ENCODE data around the gene ZBTB7A.

Gene ZBTB7A

GRCh38 chr19:4093643-4094175 is 27.0 kb upstream of the ZBTB7A start:
- no peak for DNase-seq

- no peak for DNase-seq
These were observed 23.9 kb upstream of the ZBTB7A start for GRCh38 chr19:4090356-4091220.

- DNase-seq: no peak
These were observed 23.2 kb upstream of the ZBTB7A start for GRCh38 chr19:4089946-4090345.

- no peak for DNase-seq
These were observed 22.8 kb upstream of the ZBTB7A start for GRCh38 chr19:4089400-4089908.

GRCh38 chr19:4088975-4089374 is 22.3 kb upstream of the ZBTB7A start:
- no peak for DNase-seq

GRCh38 chr19:4087787-4088679 is 21.3 kb upstream of the ZBTB7A start:
- DNase-seq: no peak

GRCh38 chr19:4086411-4086867 is 19.7 kb upstream of the ZBTB7A start:
- DNase-seq: no peak

- DNase-seq: no peak
These were observed 17.8 kb upstream of the ZBTB7A start for GRCh38 chr19:4084547-4084877.

- DNase-seq: no peak
These were observed 17.2 kb upstream of the ZBTB7A start for GRCh38 chr19:4083677-4084546.

GRCh38 chr19:4082172-4082571 is 15.5 kb upstream of the ZBTB7A start:
- no peak for DNase-seq

- DNase-seq: no peak
These were observed 14.9 kb upstream of the ZBTB7A start for GRCh38 chr19:4081441-4082129.

GRCh38 chr19:4080473-4080872 is 13.8 kb upstream of the ZBTB7A start:
- no peak for DNase-seq

GRCh38 chr19:4077800-4078684 is 11.3 kb upstream of the ZBTB7A start:
- no peak for DNase-seq

GRCh38 chr19:4077007-4077374 is 10.3 kb upstream of the ZBTB7A start:
- no peak for DNase-seq

- no peak for DNase-seq
These were observed 8.7 kb upstream of the ZBTB7A start for GRCh38 chr19:4075373-4075772.

GRCh38 chr19:4071610-4072009 is 4.9 kb upstream of the ZBTB7A start:
- no peak for DNase-seq

- DNase-seq: no peak
These were observed 2.7 kb upstream of the ZBTB7A start for GRCh38 chr19:4069331-4069959.

- DNase-seq: no peak
These were observed 1.6 kb upstream of the ZBTB7A start for GRCh38 chr19:4068047-4068966.

- DNase-seq: no peak
These were observed 822 bp upstream of the ZBTB7A start for GRCh38 chr19:4067396-4068046.

All from NCI-H1092 treated with DMSO at 0.1 percent for 48 hours (cell line).